CD8-positive, alpha-beta memory T cell (primary cell): ENCODE results near the gene ALX3. TPM values are rescaled to one million over a fixed set of nuclear protein-coding genes. Genes with fewer than 3 reads are reported as not detected.

Experiments
- CTCF ChIA-PET: fragments of 350-600 bp; sonication (Branson Sonifier 250); formaldehyde crosslinking; loops from one replicate; lab custom pipeline; 2021; ENCODE audit warnings: antibody characterized with exemption; lab: Charles Lee
- POLR2A ChIA-PET: fragments of 350-600 bp; sonication (Branson Sonifier 250); formaldehyde crosslinking; loops from one replicate; lab custom pipeline; 2021; ENCODE audit warnings: antibody characterized with exemption; lab: Charles Lee
- DNase-seq, 5 donors: peaks; one replicate each; pipeline versions ENCODE4 v3.0.0 to v3.0.0-alpha.2; 2020 to 2022; ENCODE audit warnings: mixed read lengths in 1 of 5
- H3K27ac ChIP-seq: one replicate; pipeline ENCODE4 v1.7.0; 2013; ENCODE audit warnings: low read depth, mild to moderate bottlenecking, low read length, moderate library complexity
- H3K27me3 ChIP-seq: 2 replicates; pipeline ENCODE4 v1.7.0; 2013; ENCODE audit warnings: low read length, mild to moderate bottlenecking; ENCODE audit not compliant: insufficient read depth, poor library complexity, severe bottlenecking
- H3K36me3 ChIP-seq: 2 replicates; pipeline ENCODE4 v1.7.0; 2013; ENCODE audit warnings: mild to moderate bottlenecking, low read length, moderate library complexity; ENCODE audit not compliant: insufficient read depth
- H3K4me1 ChIP-seq: 2 replicates; pipeline ENCODE4 v1.7.0; 2013; ENCODE audit warnings: mild to moderate bottlenecking, low read length, moderate library complexity; ENCODE audit not compliant: insufficient read depth
- H3K4me3 ChIP-seq: 2 replicates; pipeline ENCODE4 v1.7.0; 2013; ENCODE audit warnings: mild to moderate bottlenecking, low read length
- H3K9me3 ChIP-seq: 2 replicates; pipeline ENCODE4 v1.7.0; 2013; ENCODE audit warnings: mild to moderate bottlenecking, low read length
- H3K27ac Mint-ChIP-seq, 8 donors: one replicate each; pipeline ENCODE4 v1.8.0; 2020 to 2021; ENCODE audit warnings: mixed read lengths in 8 of 8, mild to moderate bottlenecking in 6 of 8, inconsistent platforms in 3 of 8, moderate library complexity in 3 of 8
- H3K27me3 Mint-ChIP-seq, 2 donors: one replicate each; pipeline ENCODE4 v1.8.0; 2020 to 2021; ENCODE audit warnings: mixed read lengths in 2 of 2, mild to moderate bottlenecking in 1 of 2, moderate library complexity in 1 of 2
- H3K36me3 Mint-ChIP-seq, 3 donors: one replicate each; pipeline ENCODE4 v1.8.0; 2020 to 2021; ENCODE audit warnings: mixed read lengths in 3 of 3, inconsistent platforms in 1 of 3, mild to moderate bottlenecking in 1 of 3
- H3K4me1 Mint-ChIP-seq, 3 donors: one replicate each; pipeline ENCODE4 v1.8.0; 2020 to 2021; ENCODE audit warnings: mixed read lengths in 3 of 3, inconsistent platforms in 1 of 3, mild to moderate bottlenecking in 1 of 3
- H3K4me3 Mint-ChIP-seq, 7 donors: one replicate each; pipeline ENCODE4 v1.8.0; 2020 to 2021; ENCODE audit warnings: mixed read lengths in 7 of 7, mild to moderate bottlenecking in 6 of 7, moderate library complexity in 4 of 7, inconsistent platforms in 2 of 7
- H3K9me3 Mint-ChIP-seq, 5 donors: one replicate each; pipeline ENCODE4 v1.8.0; 2020 to 2022; ENCODE audit warnings: mixed read lengths in 5 of 5, mild to moderate bottlenecking in 3 of 5, moderate library complexity in 2 of 5, inconsistent platforms in 1 of 5
- polyA plus RNA-seq: library from polyadenylated mRNA; unstranded; fragments of 300-500 nt; fragmentation: Illumina TruSeq; gene quantifications from one replicate; pipeline ENCODE4 v1.2.3, GENCODE V29; 2021
- total RNA-seq, 2 experiments: library from RNA; stranded (reverse); gene quantifications; one replicate each; pipeline ENCODE4 v1.2.3, GENCODE V29; 2021

The ALX3 gene
- total and polyA plus RNA-seq, 3 experiments from 2014 or later = not detected

DNA sequence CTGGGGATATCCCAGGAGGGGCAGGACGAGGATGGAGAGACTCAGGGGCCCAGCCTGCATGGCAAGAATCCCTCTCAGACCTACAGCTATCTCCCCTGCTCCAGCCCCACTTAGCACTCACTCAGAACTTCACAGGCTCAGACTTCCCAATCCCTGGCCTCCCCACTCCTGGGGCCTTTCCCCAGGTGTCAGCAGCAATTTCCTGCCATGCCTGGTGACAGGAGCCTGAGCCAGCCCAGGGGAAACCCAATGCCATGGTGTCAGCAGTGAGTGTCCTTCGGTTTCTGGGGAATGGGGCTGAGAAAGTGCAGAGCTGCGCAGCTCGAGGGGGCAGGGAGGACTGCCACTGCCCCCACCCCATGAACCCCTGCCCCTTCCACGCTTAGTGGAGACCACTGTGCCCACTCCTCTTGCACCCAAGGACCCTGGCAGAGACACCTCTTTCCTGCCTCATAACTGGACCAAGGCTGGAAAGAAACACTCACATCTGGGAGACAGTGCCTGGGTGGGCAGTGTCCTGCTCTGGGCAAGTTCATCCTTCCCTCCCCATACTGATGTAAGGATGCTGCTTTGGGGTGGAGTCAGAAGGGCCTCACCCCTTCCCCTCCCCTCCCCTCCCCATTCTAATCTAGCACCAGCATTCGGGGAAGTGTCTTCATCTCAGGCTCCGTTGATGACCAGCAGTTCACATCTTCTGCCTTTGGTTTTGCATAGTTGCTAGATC is 24.6 kb upstream of the ALX3 start:
- no peak overlapping the region for H3K27ac ChIP-seq
- Mint-ChIP-seq H3K27me3 (peaks cover 12 to 35% of the 10 kb centered on the region in 2 donors), H3K9me3 (no peaks in the 10 kb centered on the region), H3K27ac (no peak overlapping the region), H3K4me3 (no peak overlapping the region), H3K36me3 (no peaks in the 10 kb centered on the region), H3K4me1 (no peaks in the 10 kb centered on the region)
- ChIA-PET POLR2A (no interaction called here), CTCF (no interaction called here)
- no peak overlapping the region for H3K4me3 ChIP-seq
- DNase-seq = no peak
- H3K4me1 ChIP-seq = no peaks in the 10 kb centered on the region
- H3K27me3 ChIP-seq = no peaks in the 10 kb centered on the region
- H3K36me3 ChIP-seq = no peaks in the 10 kb centered on the region
- no peaks in the 10 kb centered on the region for H3K9me3 ChIP-seq

DNA sequence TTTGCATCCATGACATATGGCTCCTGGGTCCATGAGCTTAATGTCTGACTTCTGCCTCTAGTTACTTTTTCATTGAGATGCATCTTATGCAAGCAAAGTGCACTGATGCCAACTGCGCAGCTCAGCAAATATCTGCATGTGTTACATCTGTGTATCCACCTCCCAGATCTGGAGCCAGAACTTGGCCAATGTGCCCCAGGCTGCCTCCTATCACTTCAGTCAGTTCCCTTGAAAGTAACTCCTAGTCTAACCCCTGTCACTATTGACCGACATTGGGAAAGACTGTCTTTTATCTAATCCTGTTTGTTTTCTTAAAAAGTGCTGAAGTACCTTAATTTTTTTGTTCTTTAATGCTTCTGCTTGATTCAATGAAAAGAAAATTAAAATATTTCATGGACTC is 22.5 kb upstream of the ALX3 start:
- ChIA-PET CTCF (interaction anchor here (2.1 kb wide), 1 partner anchor 10 kb away, joined by 9 read pairs; no protein-coding TSS in a partner anchor), POLR2A (no interaction called here)
- Histone ChIP-seq H3K9me3 (no peaks in the 10 kb centered on the region), H3K27ac (no peak overlapping the region), H3K4me1 (no peaks in the 10 kb centered on the region), H3K27me3 (no peaks in the 10 kb centered on the region), H3K4me3 (no peak overlapping the region), H3K36me3 (no peaks in the 10 kb centered on the region)
- H3K4me3 Mint-ChIP-seq = no peak overlapping the region
- H3K9me3 Mint-ChIP-seq = no peaks in the 10 kb centered on the region
- no peak for DNase-seq
- no peaks in the 10 kb centered on the region for H3K4me1 Mint-ChIP-seq
- H3K27ac Mint-ChIP-seq = peak overlapping the region in 1 of 8 donors; percentile 44
- H3K36me3 Mint-ChIP-seq = no peaks in the 10 kb centered on the region
- H3K27me3 Mint-ChIP-seq = peaks cover 21 to 44% of the 10 kb centered on the region in 2 donors

DNA sequence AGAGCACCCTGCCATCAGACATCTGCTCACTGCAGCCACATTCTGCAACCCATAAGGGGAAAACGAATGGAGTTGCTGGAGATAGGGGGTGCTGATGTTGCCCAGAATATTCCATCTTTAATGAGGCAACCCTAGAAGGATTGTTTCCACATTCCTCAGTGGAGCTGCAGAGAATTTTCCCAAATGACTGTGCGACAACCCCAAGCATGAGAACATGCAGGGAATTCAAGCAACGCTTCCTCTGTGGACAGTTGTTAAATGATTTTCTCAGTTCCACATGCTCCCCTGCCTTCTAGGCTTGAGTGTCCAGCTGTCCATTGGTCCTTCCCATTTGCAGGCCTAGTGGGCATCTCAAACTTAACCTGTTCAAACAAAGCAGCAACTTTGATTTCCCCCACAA is 21.3 kb upstream of the ALX3 start:
- no peaks in the 10 kb centered on the region for H3K4me1 ChIP-seq
- POLR2A ChIA-PET = no interaction called here

DNA sequence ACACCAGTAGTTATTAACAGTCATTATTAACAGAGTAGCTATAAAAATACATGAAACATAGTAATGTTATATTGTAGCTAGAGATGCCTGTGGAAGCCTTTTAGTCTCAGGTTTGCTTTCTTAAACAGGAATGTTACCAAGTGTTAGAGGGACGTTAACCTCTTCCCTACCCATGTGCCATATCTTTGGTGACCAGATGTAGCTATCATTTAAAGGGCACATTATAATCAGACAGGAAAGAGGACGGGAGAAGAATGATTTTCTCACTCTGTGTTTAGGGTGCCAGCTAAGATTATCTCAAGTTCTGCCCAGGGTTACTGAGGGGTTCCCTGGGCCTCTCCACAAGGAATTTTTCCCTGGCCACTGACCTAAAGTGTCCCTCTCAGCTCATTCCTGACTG is 20.9 kb upstream of the ALX3 start:
- no peaks in the 10 kb centered on the region for H3K4me1 ChIP-seq
- H3K27ac Mint-ChIP-seq = no peak overlapping the region
- no peaks in the 10 kb centered on the region for H3K27me3 ChIP-seq
- no peaks in the 10 kb centered on the region for H3K36me3 Mint-ChIP-seq
- H3K9me3 ChIP-seq = no peaks in the 10 kb centered on the region
- H3K9me3 Mint-ChIP-seq = no peaks in the 10 kb centered on the region
- H3K4me3 Mint-ChIP-seq = no peak overlapping the region
- DNase-seq = no peak
- peaks cover 27 to 48% of the 10 kb centered on the region in 2 donors for H3K27me3 Mint-ChIP-seq
- no peaks in the 10 kb centered on the region for H3K36me3 ChIP-seq
- POLR2A ChIA-PET = no interaction called here
- no peaks in the 10 kb centered on the region for H3K4me1 Mint-ChIP-seq
- H3K4me3 ChIP-seq = no peak overlapping the region
- CTCF ChIA-PET = interaction anchor here (1.3 to 2.1 kb wide), 3 partner anchors 10 to 14 kb away, joined by 3 to 9 read pairs (median 6); no protein-coding TSS in a partner anchor
- no peak overlapping the region for H3K27ac ChIP-seq

More for the DNA sequence above, 21.3 kb upstream of the ALX3 start:
- Mint-ChIP-seq H3K4me1 (no peaks in the 10 kb centered on the region), H3K36me3 (no peaks in the 10 kb centered on the region), H3K27me3 (peaks cover 26 to 48% of the 10 kb centered on the region in 2 donors), H3K27ac (no peak overlapping the region), H3K9me3 (no peaks in the 10 kb centered on the region), H3K4me3 (no peak overlapping the region)
- CTCF ChIA-PET = interaction anchor here (1.3 to 2.1 kb wide), 3 partner anchors 9 to 14 kb away, joined by 3 to 9 read pairs (median 6); no protein-coding TSS in a partner anchor
- no peak overlapping the region for H3K27ac ChIP-seq
- H3K9me3 ChIP-seq = no peaks in the 10 kb centered on the region
- no peaks in the 10 kb centered on the region for H3K27me3 ChIP-seq
- no peak overlapping the region for H3K4me3 ChIP-seq
- no peak for DNase-seq
- H3K36me3 ChIP-seq = no peaks in the 10 kb centered on the region

DNA sequence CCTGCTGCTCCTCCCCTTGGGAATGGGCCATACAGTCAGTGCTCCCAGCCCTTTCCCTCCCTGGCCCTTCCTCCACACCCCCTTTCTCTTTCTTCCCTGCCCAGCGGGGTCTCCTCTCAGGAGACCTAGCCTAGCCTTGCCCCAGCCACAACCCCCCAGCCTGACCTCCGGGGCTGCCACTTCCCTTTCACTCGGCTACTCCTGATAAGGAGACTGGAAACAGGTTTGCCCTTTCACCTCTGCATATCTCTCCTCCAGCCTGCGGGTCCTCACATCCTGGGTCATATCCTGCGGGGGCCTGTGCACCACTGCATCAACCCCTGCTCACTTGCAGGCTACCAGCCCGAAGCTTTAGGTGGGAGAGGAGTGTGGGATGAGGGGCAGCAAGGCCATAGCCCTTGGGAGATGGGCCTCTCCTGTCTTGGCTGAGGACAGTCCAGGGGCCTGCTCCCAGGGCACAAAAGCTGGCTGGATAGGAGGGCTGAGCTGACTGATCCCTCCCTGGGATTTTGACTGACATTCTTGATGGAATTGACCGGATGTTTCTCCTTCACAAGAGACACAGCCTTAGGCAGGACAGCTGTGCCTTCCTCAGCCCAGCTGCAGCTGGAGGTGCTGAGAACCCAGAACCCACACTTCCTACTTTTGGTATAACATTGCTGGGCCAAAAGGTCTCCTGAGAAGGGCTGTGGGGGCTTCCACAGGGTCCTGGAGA is 19.2 kb upstream of the ALX3 start:
- no peaks in the 10 kb centered on the region for H3K9me3 ChIP-seq
- CTCF ChIA-PET = interaction anchor here (1.2 to 2.7 kb wide), 4 partner anchors 14 to 371 kb away, joined by 3 to 8 read pairs (median 8); no protein-coding TSS in a partner anchor
- peak in 1 of 5 donors; percentile 39 for DNase-seq
- Mint-ChIP-seq H3K4me1 (peaks cover 1 to 4% (median 3%) of the 10 kb centered on the region in 3 donors), H3K27me3 (peaks cover 33 to 56% of the 10 kb centered on the region in 2 donors), H3K36me3 (peaks cover 0 to 2% (median 1%) of the 10 kb centered on the region in 3 donors), H3K9me3 (no peaks in the 10 kb centered on the region), H3K4me3 (no peak overlapping the region), H3K27ac (no peak overlapping the region)
- peaks cover 8% of the 10 kb centered on the region for H3K27me3 ChIP-seq
- H3K4me1 ChIP-seq = no peaks in the 10 kb centered on the region
- POLR2A ChIA-PET = no interaction called here
- H3K4me3 ChIP-seq = no peak overlapping the region
- no peak overlapping the region for H3K27ac ChIP-seq
- H3K36me3 ChIP-seq = no peaks in the 10 kb centered on the region

DNA sequence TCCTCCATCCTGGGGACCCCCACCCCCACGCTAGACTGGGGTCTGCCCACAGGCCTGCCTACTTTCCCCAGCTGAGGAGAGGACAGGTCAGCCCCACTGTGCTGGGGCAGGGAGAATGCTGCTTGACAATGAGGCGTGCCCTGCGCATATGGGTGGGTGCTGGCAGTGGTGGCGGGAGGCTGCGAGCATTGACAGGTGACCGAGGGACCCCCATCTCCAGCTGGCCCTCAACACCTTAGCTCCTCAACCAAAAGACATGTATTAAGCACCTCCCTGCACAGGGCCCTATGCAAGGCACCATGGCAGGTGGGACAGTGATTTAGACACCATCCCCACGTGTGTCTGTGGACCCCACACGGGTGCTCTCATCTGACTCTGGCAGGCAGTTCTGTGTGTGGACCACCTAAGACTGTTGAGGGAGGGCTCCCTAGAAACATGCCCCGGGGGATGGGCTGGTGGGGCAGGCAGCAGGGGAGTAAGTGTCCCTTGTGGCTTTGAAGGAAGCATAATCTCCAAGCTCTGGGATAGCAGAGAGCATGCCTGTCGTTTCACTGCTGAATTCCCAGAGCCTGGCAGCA is 18.4 kb upstream of the ALX3 start:
- ChIA-PET POLR2A (no interaction called here), CTCF (interaction anchor here (1.1 to 2.7 kb wide), 11 partner anchors 8 to 407 kb away, joined by 3 to 12 read pairs (median 6); partner anchors contain the start of gene AHCYL1)
- no peaks in the 10 kb centered on the region for H3K4me1 ChIP-seq
- no peak overlapping the region for H3K4me3 ChIP-seq
- Mint-ChIP-seq H3K4me1 (peaks cover 3 to 10% (median 7%) of the 10 kb centered on the region in 3 donors), H3K9me3 (no peaks in the 10 kb centered on the region), H3K36me3 (peaks cover 0 to 2% (median 1%) of the 10 kb centered on the region in 3 donors), H3K27me3 (peaks cover 35 to 56% of the 10 kb centered on the region in 2 donors), H3K27ac (no peak overlapping the region), H3K4me3 (no peak overlapping the region)
- H3K27me3 ChIP-seq = peaks cover 16% of the 10 kb centered on the region
- no peaks in the 10 kb centered on the region for H3K9me3 ChIP-seq
- no peak for DNase-seq
- no peak overlapping the region for H3K27ac ChIP-seq
- H3K36me3 ChIP-seq = no peaks in the 10 kb centered on the region

DNA sequence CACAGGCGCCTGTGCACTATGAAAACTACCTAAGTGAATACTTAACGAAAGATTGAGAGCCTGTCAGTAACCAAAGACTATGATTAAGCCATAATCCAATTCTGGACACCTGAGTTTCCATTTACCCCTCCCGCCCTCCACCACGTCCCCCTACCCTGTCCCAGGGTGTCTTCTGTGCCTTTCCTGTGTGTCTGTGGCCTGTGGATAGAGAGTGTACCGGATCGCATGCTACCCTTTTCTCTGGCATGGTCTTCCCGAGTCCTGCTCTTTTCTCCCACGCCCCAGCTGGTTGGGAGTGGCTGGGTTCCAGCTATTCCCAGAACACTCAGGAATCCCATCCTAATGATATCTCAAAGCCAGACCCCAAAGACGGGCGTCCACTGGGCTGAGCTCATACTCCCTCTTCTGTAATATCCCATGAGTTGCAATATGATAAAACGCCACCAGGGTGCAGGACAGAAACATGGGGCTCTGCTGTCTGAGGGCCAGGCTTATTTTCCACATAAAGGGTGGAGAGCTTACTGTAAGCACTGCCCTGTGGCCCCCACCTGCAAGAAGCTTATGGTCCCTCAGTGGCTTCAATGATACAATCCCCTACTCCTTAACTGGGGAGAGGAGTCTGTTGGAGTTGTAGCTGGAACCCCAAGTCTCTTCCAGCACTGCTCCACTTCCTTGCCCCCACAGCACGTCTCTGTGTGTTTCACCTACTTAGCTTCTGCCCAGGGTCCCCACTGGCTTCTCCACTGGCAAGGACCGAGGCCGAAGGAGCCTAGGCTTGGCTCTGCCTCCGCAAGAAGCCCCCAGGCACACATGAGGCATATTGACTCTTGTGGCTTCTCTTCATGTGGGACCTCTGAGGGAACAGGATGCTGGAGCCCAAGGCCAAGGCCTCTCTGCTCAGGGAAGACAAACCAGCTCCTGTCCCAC is 17.6 kb upstream of the ALX3 start:
- DNase-seq = peak in 3 of 5 donors; percentile 17 to 54 (median 32)
- Mint-ChIP-seq H3K4me3 (no peak overlapping the region), H3K36me3 (peaks cover 0 to 2% (median 1%) of the 10 kb centered on the region in 3 donors), H3K27ac (no peak overlapping the region), H3K9me3 (no peaks in the 10 kb centered on the region), H3K27me3 (peaks cover 42 to 63% of the 10 kb centered on the region in 2 donors), H3K4me1 (peaks cover 9 to 17% (median 14%) of the 10 kb centered on the region in 3 donors)
- Histone ChIP-seq H3K36me3 (no peaks in the 10 kb centered on the region), H3K27me3 (peaks cover 23% of the 10 kb centered on the region), H3K27ac (no peak overlapping the region), H3K4me1 (peaks cover 6% of the 10 kb centered on the region), H3K9me3 (no peaks in the 10 kb centered on the region), H3K4me3 (no peak overlapping the region)
- ChIA-PET CTCF (interaction anchor here (1.0 to 2.7 kb wide), 15 partner anchors 9 to 408 kb away, joined by 3 to 12 read pairs (median 5); partner anchors contain the start of genes AHCYL1 and STRIP1), POLR2A (no interaction called here)
